K562 (cell line): ENCODE data around the gene NOX1. TPM values are rescaled to one million over a fixed set of nuclear protein-coding genes. Genes with fewer than 3 reads are reported as not detected.

Experiments
- ATAC-seq: fragments of 200-7000 bp; cut with Tn5 transposase; 3 replicates; pipeline ENCODE4 v1.9.1; 2020; ENCODE audit warnings: moderate library complexity
- BruUV-seq: library from RNA; stranded (reverse); fragments of 400-500 nt; replicated peaks from 2 replicates; lab custom pipeline; 2021; lab: Mats Ljungman, UMichigan
- CTCF ChIA-PET: fragments of 300-600 bp; formaldehyde crosslinking; extraction: SDS; loops from one replicate; lab custom pipeline; 2021; ENCODE audit warnings: low intra/inter-chr PET ratio; lab: Yijun Ruan, JAX
- POLR2A ChIA-PET: fragments of 300-600, 350-650 bp; sonication (Branson Sonifier 250); formaldehyde crosslinking; extraction: SDS; loops from one replicate; lab custom pipeline; 2021; ENCODE audit warnings: antibody characterized with exemption, inconsistent platforms; lab: Yijun Ruan, JAX
- DNase-seq, 4 experiments: peaks; one replicate each; pipeline versions ENCODE4 v3.0.0 to v3.0.0-alpha.2; 2011 to 2018; ENCODE audit warnings: low spot score in 3 of 4, mixed read lengths in 3 of 4; ENCODE audit errors: extremely low read depth in 1 of 4
- FAIRE-seq: peaks from 2 replicates; lab custom pipeline; 2011; peaks lifted over from hg19 to GRCh38; lab: Jason Lieb, UNC
- H2AFZ ChIP-seq: 2 replicates; pipeline ENCODE4 v1.6.0; 2011; ENCODE audit warnings: low read depth, low read length, control low read depth, inconsistent platforms
- H3K27ac ChIP-seq: fragments of 200-600 bp; 3 replicates; pipeline ENCODE4 v1.8.0; 2011; ENCODE audit warnings: low read depth, mild to moderate bottlenecking, control low read depth, inconsistent platforms, low read length, moderate library complexity, mixed read lengths; ENCODE audit errors: extremely low read depth
- H3K27me3 ChIP-seq, 2 experiments: fragments of 300-600 bp in 1 of 2; 2 replicates in 1 of 2; 3 replicates in 1 of 2; pipeline versions ENCODE4 v1.6.0 to v1.8.0; 2011; ENCODE audit warnings: inconsistent platforms in 2 of 2, low read length in 2 of 2, mild to moderate bottlenecking in 1 of 2, mixed read lengths in 1 of 2, moderate library complexity in 1 of 2; ENCODE audit not compliant: control insufficient read depth in 2 of 2, insufficient read depth in 2 of 2
- H3K36me3 ChIP-seq: fragments of 300-600 bp; 3 replicates; pipeline ENCODE4 v1.8.0; 2011; ENCODE audit warnings: mild to moderate bottlenecking, low read length, inconsistent platforms; ENCODE audit not compliant: control insufficient read depth, insufficient read depth
- H3K4me1 ChIP-seq, 2 experiments: fragments of 200-600 bp in 1 of 2; replicated peaks in 1 of 2; 2 replicates in 1 of 2; 3 replicates in 1 of 2; pipeline versions ENCODE4 v1.5.1 to v1.8.0; 2011; ENCODE audit warnings: inconsistent platforms in 2 of 2, low read length in 2 of 2, mild to moderate bottlenecking in 1 of 2, mixed read lengths in 1 of 2, moderate library complexity in 1 of 2; ENCODE audit not compliant: control insufficient read depth in 2 of 2, insufficient read depth in 2 of 2
- H3K4me2 ChIP-seq: 2 replicates; pipeline ENCODE4 v1.6.1; 2011; ENCODE audit warnings: low read length, control low read depth, inconsistent platforms, mixed read lengths; ENCODE audit not compliant: insufficient read depth
- H3K4me3 ChIP-seq: fragments of 200-600 bp; sonication (generic), shearing (Covaris generic); 2 replicates; pipeline ENCODE4 v1.5.1; 2016; ENCODE audit warnings: control low read depth, inconsistent platforms
- H3K79me2 ChIP-seq: fragments of 200-600 bp; 3 replicates; pipeline ENCODE4 v1.8.0; 2011; ENCODE audit warnings: low read length, inconsistent platforms; ENCODE audit not compliant: control insufficient read depth, insufficient read depth
- H3K9ac ChIP-seq, 2 experiments: 2 replicates each; pipeline versions ENCODE4 v1.6.0 to v1.6.1; 2011; ENCODE audit warnings: low read depth in 2 of 2, low read length in 2 of 2, control low read depth in 1 of 2, inconsistent platforms in 1 of 2, mild to moderate bottlenecking in 1 of 2, mixed read lengths in 1 of 2; ENCODE audit not compliant: insufficient read depth in 1 of 2
- H3K9me1 ChIP-seq: one replicate; pipeline ENCODE4 v1.6.0; 2011; ENCODE audit warnings: inconsistent platforms, mild to moderate bottlenecking, low read length, moderate library complexity; ENCODE audit not compliant: control insufficient read depth, insufficient read depth
- H3K9me3 ChIP-seq: replicated peaks from 2 replicates; pipeline ENCODE4 v1.5.1; 2011; ENCODE audit warnings: low read depth, low read length, inconsistent platforms; ENCODE audit not compliant: control insufficient read depth, insufficient read depth
- H4K20me1 ChIP-seq: replicated peaks from 2 replicates; pipeline ENCODE4 v1.6.1; 2011; ENCODE audit warnings: low read length, inconsistent platforms, mixed read lengths; ENCODE audit not compliant: control insufficient read depth, insufficient read depth
- ARHGAP35 ChIP-seq: fragments of 450-650 bp; IDR thresholded peaks from 2 replicates; pipeline ENCODE4 v1.6.1; 2018; ENCODE audit not compliant: partially characterized antibody
- BCOR ChIP-seq: fragments of 450-650 bp; IDR thresholded peaks from 2 replicates; pipeline ENCODE4 v1.6.1; 2016
- E2F4 ChIP-seq: sonication (generic); formaldehyde crosslinking; IDR thresholded peaks from 2 replicates; pipeline ENCODE4 v1.8.0; 2022; ENCODE audit warnings: mild to moderate bottlenecking, low read depth, missing genetic modification reagents
- GABPB2 ChIP-seq: fragments of 250-450 bp; sonication (Bioruptor Pico); conservative IDR thresholded peaks from 2 replicates; pipeline ENCODE4 v1.5.1; 2021; ENCODE audit warnings: mild to moderate bottlenecking
- MEF2D ChIP-seq: conservative IDR thresholded peaks from 2 replicates; pipeline ENCODE4 v1.6.1; 2016; ENCODE audit warnings: low read depth, missing genetic modification characterization, missing compliant biosample characterization
- MYC ChIP-seq, 2 experiments: fragments of 250-450 bp in 1 of 2; sonication (Bioruptor Pico) in 1 of 2; IDR thresholded peaks; 2 replicates each; pipeline versions ENCODE4 v1.5.1 to v1.6.1; 2012 to 2021; ENCODE audit warnings: low read depth in 2 of 2, borderline replicate concordance in 1 of 2, improper control_type of control experiment in 1 of 2, low read length in 1 of 2, mild to moderate bottlenecking in 1 of 2, moderate library complexity in 1 of 2
- NFYB ChIP-seq: IDR thresholded peaks from 2 replicates; pipeline ENCODE4 v1.6.1; 2011; ENCODE audit warnings: mild to moderate bottlenecking, moderate library complexity; ENCODE audit not compliant: insufficient read length; ENCODE audit errors: extremely low read depth
- POU5F1 ChIP-seq: fragments of 150-350 bp; IDR thresholded peaks from 2 replicates; pipeline ENCODE4 v1.6.1; 2014; ENCODE audit warnings: borderline replicate concordance, low read length, low read depth, mild to moderate bottlenecking; ENCODE audit not compliant: partially characterized antibody
- RFX1 ChIP-seq: fragments of 450-650 bp; IDR thresholded peaks from 2 replicates; pipeline ENCODE4 v1.6.1; 2016; ENCODE audit warnings: mild to moderate bottlenecking, moderate library complexity
- STAG1 ChIP-seq: sonication (generic); formaldehyde crosslinking; IDR thresholded peaks from 2 replicates; pipeline ENCODE4 v1.5.0; 2020; ENCODE audit warnings: missing genetic modification reagents, borderline replicate concordance
- ZNF24 ChIP-seq: fragments of 450-650 bp; IDR thresholded peaks from 2 replicates; pipeline ENCODE4 v1.6.1; 2016
- ZNF263 ChIP-seq: sonication (generic); formaldehyde crosslinking; IDR thresholded peaks from 2 replicates; pipeline ENCODE4 v1.8.0; 2022; ENCODE audit warnings: mild to moderate bottlenecking, missing genetic modification reagents, borderline replicate concordance
- ZNF699 ChIP-seq: fragments of 250-450 bp; sonication (Bioruptor Pico); IDR thresholded peaks from 2 replicates; pipeline ENCODE4 v1.8.0; 2021; ENCODE audit warnings: mild to moderate bottlenecking, moderate library complexity; ENCODE audit not compliant: insufficient replicate concordance
- WGBS: fragments of 100-300 bp; shearing (Covaris generic); methylation state at CpG from one replicate; pipeline ENCODE4 v1.1.6; 2016; ENCODE audit warnings: low coverage, mixed read lengths; ENCODE audit not compliant: insufficient coverage; ENCODE audit errors: missing lambda C conversion rate; 5-methylcytosine and 5-hydroxymethylcytosine counted together
- in situ Hi-C: fragments of 300-500 bp; cut with MboI; formaldehyde crosslinking; loops from 4 replicates; pipeline ENCODE4 v1.15.0; 2018; ENCODE audit warnings: inconsistent platforms, mixed read lengths
- intact Hi-C: fragments of 100-400 bp; cut with micrococcal nuclease; formaldehyde crosslinking; loops from 2 replicates; pipeline ENCODE4 v1.14.2; 2022
- polyA plus RNA-seq, 8 experiments: library from polyadenylated mRNA; depleted of rRNA in 4 of 8; stranded (reverse) in 5 of 8; unstranded in 3 of 8; fragments of >200 nt; fragmentation: Nextera tagmentation in 2 of 8; fragmentation: Illumina TruSeq in 1 of 8; extraction: Ambion mirVana in 2 of 8; extraction: Trizol in 1 of 8; gene quantifications; 2 replicates each; pipeline versions ENCODE4 v1.2.1 to v1.2.3, GENCODE V29; 2011 to 2014; ENCODE audit warnings: inconsistent platforms in 1 of 8, missing spikeins in 1 of 8
- total RNA-seq, 7 experiments: library from RNA; depleted of rRNA in 6 of 7; stranded (reverse); fragments of >200 nt in 6 of 7; fragmentation: Illumina TruSeq in 2 of 7; extraction: Trizol in 2 of 7; gene quantifications; 2 replicates each; pipeline versions ENCODE4 v1.2.1 to v1.2.3, GENCODE V29; 2011 to 2021; ENCODE audit warnings: low replicate concordance in 1 of 7

The NOX1 gene
- total and polyA plus RNA-seq, 9 of the 15 experiments (the other 6 are each of a cell fraction or from before 2014, with no cell fraction given): 0.01 TPM; not detected in 8

DNA sequence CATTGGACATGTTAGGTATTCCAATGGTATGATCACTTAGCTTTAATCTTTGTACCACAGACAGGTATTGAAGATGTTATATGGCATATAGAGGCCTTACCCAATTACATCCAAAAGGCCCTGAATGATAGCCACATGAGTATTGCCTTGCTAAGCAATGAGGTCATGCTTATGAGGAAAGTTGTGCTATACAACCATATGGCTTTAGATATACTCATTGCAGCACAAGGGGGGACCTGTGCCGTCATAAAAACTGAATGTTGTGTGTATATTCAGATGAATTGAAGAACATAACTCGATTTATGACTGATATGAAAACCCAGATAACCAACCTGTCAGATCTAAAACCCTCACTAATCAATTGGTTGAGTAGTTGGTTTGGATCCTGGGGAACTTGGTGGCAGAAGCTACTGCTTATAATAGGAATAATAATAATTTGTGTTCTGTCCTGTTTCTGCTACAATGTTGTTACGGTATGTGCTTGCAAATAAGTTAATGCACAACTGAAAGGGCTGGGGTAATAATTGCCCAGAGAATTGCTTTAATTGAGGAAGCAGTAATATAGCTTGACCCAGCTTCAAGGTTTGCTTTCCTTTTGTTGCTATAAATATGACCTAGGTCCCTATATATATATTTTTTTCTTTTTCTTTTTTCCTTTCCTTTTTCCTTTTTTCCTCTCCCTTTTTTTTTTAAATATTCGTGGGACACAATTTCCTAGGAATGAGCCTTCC is 75.5 kb downstream of the NOX1 start:
- Histone ChIP-seq H4K20me1 (no peaks in the 10 kb centered on the region), H3K27ac (no peak overlapping the region), H2AFZ (no peak overlapping the region), H3K9me3 (no peaks in the 10 kb centered on the region), H3K4me3 (no peak overlapping the region), H3K4me2 (no peak overlapping the region), H3K36me3 (no peaks in the 10 kb centered on the region), H3K27me3 (no peaks in the 10 kb centered on the region), H3K4me1 (no peaks in the 10 kb centered on the region), H3K9ac (no peak overlapping the region), H3K9me1 (no peaks in the 10 kb centered on the region), H3K79me2 (no peaks in the 10 kb centered on the region)
- no TSS peak for BruUV-seq
- 10% methylated on average over 4 of the region's 4 CpGs for WGBS
- FAIRE-seq: no peak
- TF ChIP-seq E2F4 (CRISPR knock-in tag) (no peak), MYC (IDR thresholded peaks at IDR 0.05; ENCODE audit: low read depth, low read length) (no peak), MYC (CRISPR knock-in tag; IDR thresholded peaks at IDR 0.05; ENCODE audit: borderline replicate concordance, low read depth) (no peak), ZNF24 (no peak), ARHGAP35 (no peak), ZNF263 (no peak), GABPB2 (no peak), STAG1 (CRISPR knock-in tag) (no peak), ZNF699 (no peak), MEF2D (no peak), BCOR (no peak), RFX1 (no peak), NFYB (no peak), POU5F1 (no peak)
- intact Hi-C loops: no loop called here
- no peak for ATAC-seq
- ChIA-PET CTCF (no interaction called here), POLR2A (no interaction called here)
- no peak for DNase-seq
- in situ Hi-C loops: no loop called here
